ENCODE data around the gene MTHFD1L. TPM values are rescaled to one million over a fixed set of nuclear protein-coding genes. Genes with fewer than 3 reads are reported as not detected.

MTHFD1L gene
- total RNA-seq, 4 donors from 2014 or later = 4.3 to 23.1 (median 4.7) TPM

DNA sequence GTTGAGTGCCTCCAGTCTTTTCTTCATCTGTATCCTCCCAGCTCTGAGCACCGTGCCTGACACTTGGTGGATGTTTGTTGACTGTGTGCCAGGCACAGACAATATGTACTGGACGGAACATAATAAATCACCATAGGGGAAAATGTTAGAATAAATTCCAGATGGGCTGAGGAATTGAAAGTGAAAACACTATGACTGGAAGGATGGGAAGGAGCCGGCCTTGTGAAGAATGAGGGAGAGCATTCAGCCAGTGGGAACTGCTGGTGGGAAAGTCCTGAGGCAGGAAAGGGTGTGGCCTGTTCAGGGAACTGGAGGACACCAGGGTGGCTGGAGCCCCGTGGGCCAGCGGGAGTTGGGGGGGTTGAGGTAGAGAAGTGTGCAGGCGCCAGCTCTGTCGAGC is 75.4 kb downstream of the MTHFD1L start:
- Histone ChIP-seq H3K27ac (no peak overlapping the region), H3K4me1 (no peaks in the 10 kb centered on the region), H3K27me3 (no peaks in the 10 kb centered on the region), H3K4me3 (no peak overlapping the region), H3K9me3 (no peaks in the 10 kb centered on the region), H3K36me3 (no peaks in the 10 kb centered on the region)
- TF ChIP-seq CTCF (IDR thresholded peaks at IDR 0.05) (no peak), POLR2A (IDR thresholded peaks at IDR 0.05) (no peak)
- DNase-seq = no peak

GRCh38 chr6:150949526-150949925 is 84.0 kb downstream of the MTHFD1L start:
- no peak for TF ChIP-seq CTCF (IDR thresholded peaks at IDR 0.05)
- no peak for TF ChIP-seq POLR2A (IDR thresholded peaks at IDR 0.05)
- H3K4me1 ChIP-seq = no peaks in the 10 kb centered on the region
- H3K9me3 ChIP-seq = no peaks in the 10 kb centered on the region
- no peak overlapping the region for H3K27ac ChIP-seq
- H3K36me3 ChIP-seq = no peaks in the 10 kb centered on the region
- no peaks in the 10 kb centered on the region for H3K27me3 ChIP-seq
- no peak for DNase-seq
- H3K4me3 ChIP-seq = no peak overlapping the region

DNA sequence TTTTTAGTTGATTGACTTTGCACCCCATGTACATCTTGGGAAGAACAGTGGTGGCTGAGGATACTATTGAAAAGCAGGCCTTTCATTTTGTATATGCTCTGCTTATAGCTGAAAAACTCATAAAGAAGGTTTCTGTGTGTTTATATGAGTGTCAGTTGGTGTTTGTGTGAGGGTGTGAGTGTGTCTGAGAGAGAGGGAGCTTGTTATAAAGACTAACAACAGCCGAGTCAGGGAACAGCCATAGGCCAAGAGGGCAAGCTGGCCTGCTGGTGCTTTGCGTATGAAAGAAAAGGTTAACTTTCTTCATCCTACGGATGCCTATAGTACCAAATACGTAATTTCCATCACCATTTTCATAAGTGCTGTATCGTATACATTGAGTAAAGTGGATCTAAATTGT is 88.3 kb downstream of the MTHFD1L start:
- TF ChIP-seq POLR2A (IDR thresholded peaks at IDR 0.05) (no peak), CTCF (IDR thresholded peaks at IDR 0.05) (no peak)
- no peaks in the 10 kb centered on the region for H3K36me3 ChIP-seq

DNA sequence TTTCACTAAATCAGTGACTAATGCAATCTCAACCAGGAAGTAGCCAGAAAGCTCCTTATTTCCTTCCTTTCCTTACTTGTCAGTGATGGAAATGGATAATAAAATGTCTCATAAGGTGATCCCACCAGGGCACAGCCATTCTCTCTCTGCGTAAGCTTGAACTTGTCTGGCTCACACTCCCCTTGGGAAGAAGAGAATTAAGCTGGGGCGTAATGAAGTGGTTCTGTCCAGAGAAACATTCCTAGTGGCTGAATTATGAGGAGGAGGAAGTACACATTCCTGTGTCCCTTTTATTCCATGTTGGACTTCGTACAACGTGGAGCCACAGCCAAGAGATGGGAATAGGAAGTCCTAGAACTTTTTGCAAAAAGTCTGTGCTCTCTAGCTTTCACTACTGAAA is 93.7 kb downstream of the MTHFD1L start:
- Histone ChIP-seq H3K4me3 (no peak overlapping the region), H3K4me1 (no peaks in the 10 kb centered on the region), H3K36me3 (no peaks in the 10 kb centered on the region), H3K9me3 (no peaks in the 10 kb centered on the region), H3K27me3 (no peaks in the 10 kb centered on the region), H3K27ac (peak overlapping the region in 2 of 4 donors; percentile 42 to 50)
- DNase-seq = no peak
- TF ChIP-seq CTCF (IDR thresholded peaks at IDR 0.05) = no peak
- TF ChIP-seq POLR2A (IDR thresholded peaks at IDR 0.05) = no peak

More for the DNA sequence above, 88.3 kb downstream of the MTHFD1L start:
- no peak for DNase-seq
- H3K4me1 ChIP-seq = no peaks in the 10 kb centered on the region
- H3K9me3 ChIP-seq = no peaks in the 10 kb centered on the region
- H3K27me3 ChIP-seq = no peaks in the 10 kb centered on the region
- no peak overlapping the region for H3K4me3 ChIP-seq
- H3K27ac ChIP-seq = no peak overlapping the region

- no peaks in the 10 kb centered on the region for H3K4me1 ChIP-seq
- no peaks in the 10 kb centered on the region for H3K9me3 ChIP-seq
- TF ChIP-seq POLR2A (IDR thresholded peaks at IDR 0.05) = no peak
- no peak for TF ChIP-seq CTCF (IDR thresholded peaks at IDR 0.05)
- no peak overlapping the region for H3K4me3 ChIP-seq
- H3K27ac ChIP-seq = no peak overlapping the region
- no peaks in the 10 kb centered on the region for H3K36me3 ChIP-seq
- no peak for DNase-seq
- no peaks in the 10 kb centered on the region for H3K27me3 ChIP-seq
Measured at GRCh38 chr6:150962436-150962835, 96.9 kb downstream of the MTHFD1L start.

GRCh38 chr6:150964765-150965164 is 99.3 kb downstream of the MTHFD1L start:
- no peaks in the 10 kb centered on the region for H3K27me3 ChIP-seq
- no peak overlapping the region for H3K27ac ChIP-seq
- H3K4me3 ChIP-seq = no peak overlapping the region
- H3K9me3 ChIP-seq = no peaks in the 10 kb centered on the region
- TF ChIP-seq CTCF (IDR thresholded peaks at IDR 0.05) (no peak), POLR2A (IDR thresholded peaks at IDR 0.05) (no peak)
- no peaks in the 10 kb centered on the region for H3K36me3 ChIP-seq
- no peak for DNase-seq
- H3K4me1 ChIP-seq = no peaks in the 10 kb centered on the region

Measured in Peyer's patch (tissue), 4 donors.